ENCODE measurements around the gene NUP93.
"Not testable (repeated sequence)": the region's sequence is repeated elsewhere in the genome, so short reads cannot be mapped to it uniquely, and the experiment has no call there.

NUP93 gene

DNA sequence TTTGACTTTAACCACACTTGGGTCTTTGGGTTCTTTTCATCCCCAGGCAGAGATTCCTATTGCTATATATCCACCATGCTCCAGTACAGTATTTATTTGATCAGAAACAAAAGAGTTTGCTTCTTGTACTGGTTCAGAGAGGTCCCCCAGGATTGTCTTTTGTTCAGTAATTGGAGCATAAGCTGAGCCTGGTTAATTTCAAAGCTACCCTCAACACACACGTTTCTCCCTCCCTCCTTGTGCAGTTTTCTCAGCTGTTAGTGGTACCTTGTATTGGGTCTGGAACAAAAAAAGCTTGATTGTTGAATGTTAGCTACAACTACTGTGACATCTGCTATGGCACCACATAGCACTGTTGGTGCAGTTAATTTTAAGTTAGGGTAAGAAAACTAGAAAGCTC, 50.0 kb downstream of the NUP93 start:
- DNase-seq (ENCODE audit: low read depth): no peak

- DNase-seq (ENCODE audit: low read depth): no peak
Observed at GRCh38 chr16:56780646-56781045, 50.7 kb downstream of the NUP93 start.

- no peak for DNase-seq (ENCODE audit: low read depth)
Observed at GRCh38 chr16:56781528-56781961, 51.6 kb downstream of the NUP93 start.

DNA sequence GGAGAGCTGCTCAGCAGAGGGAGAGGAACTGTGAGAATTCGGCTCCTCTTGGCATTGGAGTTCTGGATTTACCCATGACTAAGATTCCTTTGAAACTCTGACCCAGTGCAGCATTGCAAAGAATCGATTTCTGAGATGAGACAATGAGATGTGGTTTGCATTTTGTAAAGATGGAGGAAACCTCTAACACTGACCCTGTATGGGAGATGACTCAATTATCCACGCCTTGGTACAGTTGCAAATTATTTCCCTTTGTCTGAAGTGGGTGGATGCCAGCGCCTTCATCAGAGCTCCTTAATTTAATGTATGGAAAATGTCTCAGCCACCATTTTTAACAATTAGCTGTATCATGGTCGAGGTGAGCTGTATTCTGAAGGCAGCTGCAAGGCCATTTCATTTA, 53.4 kb downstream of the NUP93 start:
- no peak for DNase-seq (ENCODE audit: low read depth)

DNA sequence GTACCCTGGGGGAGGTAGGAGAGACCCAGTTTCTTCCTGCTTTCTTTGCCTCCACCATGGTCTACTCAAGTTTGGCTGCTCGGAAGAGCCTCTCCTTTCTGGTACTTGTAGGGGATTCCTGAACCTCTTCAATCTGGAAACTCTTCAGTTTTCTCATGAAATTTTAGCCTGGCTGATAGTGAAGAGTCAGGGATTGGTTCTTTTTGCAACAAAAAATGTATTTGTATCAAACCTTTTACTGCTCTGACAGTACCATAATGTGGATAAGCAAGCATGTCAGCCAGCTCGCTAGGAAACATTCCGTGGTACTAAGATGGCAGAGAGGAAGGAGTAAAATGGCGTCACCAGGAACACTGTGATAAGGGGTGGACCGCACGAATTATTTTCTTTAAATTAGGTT, 55.4 kb downstream of the NUP93 start:
- DNase-seq (ENCODE audit: low read depth): no peak

GRCh38 chr16:56787167-56787566, 57.2 kb downstream of the NUP93 start:
- DNase-seq (ENCODE audit: low read depth): no peak

DNA sequence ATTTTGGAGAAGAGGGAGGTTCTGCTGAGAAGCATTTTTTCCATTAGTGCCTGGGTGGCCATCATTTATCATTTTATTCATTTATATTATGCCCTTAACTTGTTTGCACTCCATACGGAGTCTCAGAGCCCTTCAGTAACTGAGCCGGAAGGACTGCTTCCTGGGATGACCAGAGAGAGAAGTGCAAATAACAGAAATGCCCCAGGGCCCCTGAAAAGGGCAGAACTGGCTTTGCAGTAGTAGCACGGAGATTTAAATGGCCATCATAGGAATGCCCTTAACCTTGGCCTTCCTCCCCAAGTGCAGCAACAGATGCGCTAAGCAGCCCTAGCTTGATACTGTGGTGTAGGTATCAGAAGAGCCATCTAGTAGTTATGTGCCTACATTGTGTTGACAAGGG, 58.5 kb downstream of the NUP93 start:
- no peak for DNase-seq (ENCODE audit: low read depth)

DNA sequence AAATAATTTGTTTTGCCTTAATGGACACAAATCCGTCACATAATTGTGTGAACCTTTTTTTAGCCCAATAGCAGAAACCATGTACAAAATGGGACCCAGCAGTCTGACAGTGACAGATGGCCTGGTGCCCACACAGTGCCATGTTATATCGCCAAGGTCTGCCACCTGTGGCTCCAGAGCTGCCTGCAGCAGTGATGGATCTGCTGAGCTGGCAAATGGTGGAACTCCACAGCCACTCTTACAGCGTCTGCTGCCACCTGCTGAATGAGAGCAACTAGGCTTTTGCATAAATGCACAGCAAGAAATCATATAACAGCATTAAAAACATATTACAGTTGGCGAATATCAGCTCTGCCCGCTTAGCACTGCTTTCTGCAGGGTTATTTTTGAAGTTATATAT, 59.4 kb downstream of the NUP93 start:
- no peak for DNase-seq (ENCODE audit: low read depth)

DNA sequence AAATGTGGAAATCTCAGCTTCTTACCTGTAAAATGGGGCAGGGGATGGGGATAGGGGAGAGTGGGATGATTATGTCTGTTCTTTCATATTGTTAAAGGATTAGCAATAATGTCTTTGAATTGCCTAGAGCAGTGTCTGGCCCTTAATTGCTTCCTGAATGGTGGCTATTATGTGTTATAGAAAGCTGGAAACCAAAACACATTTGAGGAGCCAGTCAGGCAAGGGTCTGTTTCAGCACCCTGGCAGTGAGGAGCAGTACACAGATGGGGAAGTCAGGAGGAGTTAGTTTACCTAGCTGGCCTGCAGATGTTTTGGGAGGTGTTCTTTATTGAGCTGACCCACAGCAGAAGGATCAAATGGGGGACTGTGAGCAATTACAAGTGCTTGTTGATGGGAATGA, 63.0 kb downstream of the NUP93 start:
- no peak for DNase-seq (ENCODE audit: low read depth)

DNA sequence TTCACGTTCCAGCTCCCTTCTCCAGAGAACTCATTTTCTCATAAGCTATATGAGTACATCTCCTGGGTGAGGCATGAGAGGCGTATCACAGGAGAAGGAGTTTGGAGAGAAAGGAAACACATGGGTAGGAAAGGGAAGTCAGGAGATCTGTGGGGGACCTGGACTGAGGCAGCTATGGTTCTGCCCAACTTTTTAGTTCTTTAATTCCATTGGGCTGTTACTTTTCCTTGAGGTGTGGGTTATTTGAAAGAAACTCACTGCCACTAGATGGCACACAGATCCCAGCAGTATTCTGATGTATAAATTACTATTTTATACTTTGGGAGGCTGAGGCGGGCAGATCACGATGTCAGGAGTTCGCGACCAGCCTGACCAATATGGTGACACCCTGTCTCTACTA, 63.6 kb downstream of the NUP93 start:
- no peak for DNase-seq (ENCODE audit: low read depth)

DNA sequence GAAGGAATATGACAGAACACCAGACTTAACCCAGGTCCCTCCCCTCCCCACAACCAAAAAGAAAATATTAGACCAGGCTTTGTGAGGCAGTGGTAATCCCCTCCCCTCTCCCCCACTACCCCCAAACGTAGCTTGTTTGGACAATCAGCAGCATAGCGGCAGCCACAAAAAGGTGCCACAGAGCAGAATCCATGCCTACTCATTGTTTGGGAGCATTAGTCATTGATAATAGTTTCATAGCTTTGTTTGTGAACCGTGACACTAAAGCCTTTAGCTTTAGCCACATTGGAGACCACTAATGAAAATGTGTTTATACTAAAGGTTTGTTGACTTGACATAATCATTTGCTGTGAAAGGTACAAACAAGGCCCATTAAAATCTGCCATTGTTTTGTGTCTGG, 65.1 kb downstream of the NUP93 start:
- no peak for DNase-seq (ENCODE audit: low read depth)

GRCh38 chr16:56797038-56797437, 67.1 kb downstream of the NUP93 start:
- DNase-seq (ENCODE audit: low read depth): not testable (repeated sequence)

DNA sequence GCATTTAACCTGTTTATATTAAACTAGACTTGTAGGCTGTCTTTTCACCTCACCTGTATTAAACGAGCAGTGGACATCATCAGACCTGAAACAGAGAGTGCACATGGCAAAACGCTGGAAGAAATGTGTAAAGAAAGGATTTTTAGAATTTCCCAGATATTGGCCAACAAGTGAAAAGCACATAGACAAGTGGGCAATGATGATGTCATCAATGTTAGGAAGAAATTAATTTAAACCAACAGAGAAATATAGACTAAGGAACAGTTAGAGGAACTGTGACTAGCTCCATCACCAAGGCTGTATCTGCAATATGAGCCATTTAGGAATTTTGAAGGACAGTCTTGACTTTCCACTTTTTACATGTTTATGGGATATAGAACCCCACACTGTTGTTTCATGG, 67.9 kb downstream of the NUP93 start:
- DNase-seq (ENCODE audit: low read depth): no peak

DNA sequence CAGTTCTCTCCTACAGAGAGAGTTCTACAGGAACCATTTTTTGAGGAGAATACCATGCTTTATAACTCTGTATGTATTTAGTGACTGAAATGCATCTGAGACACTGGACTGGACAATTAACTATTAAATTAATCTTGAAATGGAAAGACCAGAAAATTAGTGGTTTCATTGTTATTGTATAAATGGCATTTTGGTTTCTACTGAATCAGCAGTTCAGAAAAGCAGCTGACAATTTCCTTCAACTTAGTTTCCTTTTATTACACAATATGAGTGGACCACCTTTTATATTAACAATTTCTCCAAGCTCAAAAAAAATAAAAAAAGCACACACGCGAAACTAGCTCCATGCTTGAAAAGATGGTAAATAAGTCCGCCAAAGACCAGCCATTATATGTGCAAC, 69.0 kb downstream of the NUP93 start:
- DNase-seq (ENCODE audit: low read depth): no peak

DNA sequence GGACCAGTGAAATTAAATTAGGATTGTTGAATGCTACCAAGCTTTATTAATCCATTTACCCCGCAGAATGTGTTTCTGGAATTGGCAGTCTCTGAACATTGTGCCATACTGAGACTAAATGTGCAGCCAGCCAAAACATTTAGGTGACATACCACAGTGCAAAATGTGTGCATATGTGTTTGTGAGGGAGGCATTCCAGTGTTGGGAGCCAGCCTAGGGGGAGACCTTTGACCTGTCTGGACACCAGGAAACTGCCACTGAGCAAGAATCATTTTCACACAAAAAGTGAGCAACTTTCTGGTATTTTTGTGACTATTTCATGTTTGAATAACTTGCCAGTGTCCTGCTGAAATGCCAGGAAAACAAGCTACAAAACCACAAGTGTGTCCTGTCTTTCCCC, 70.4 kb downstream of the NUP93 start:
- DNase-seq (ENCODE audit: low read depth): no peak

DNA sequence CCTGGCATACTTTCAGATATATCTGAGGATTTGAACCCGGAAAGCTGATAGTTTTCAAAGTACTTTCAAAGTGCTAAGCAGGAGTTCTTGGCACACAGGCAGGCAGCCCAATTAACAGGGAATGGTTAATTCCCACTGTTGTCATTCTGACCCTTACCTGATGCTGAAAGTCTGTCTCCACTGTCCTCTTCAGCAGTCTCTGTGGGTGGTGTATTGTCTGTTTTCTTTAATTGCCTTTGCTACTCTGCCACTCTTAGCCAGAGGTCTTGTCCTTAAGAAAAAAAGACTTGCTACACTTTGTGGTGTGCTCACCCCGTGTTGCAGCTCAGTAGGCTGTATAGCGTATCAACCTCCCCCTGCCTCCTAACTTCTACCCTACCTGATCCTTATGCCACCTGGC, 71.8 kb downstream of the NUP93 start:
- no peak for DNase-seq (ENCODE audit: low read depth)

- DNase-seq (ENCODE audit: low read depth): no peak
Observed at GRCh38 chr16:56807011-56807675, 77.2 kb downstream of the NUP93 start.

DNA sequence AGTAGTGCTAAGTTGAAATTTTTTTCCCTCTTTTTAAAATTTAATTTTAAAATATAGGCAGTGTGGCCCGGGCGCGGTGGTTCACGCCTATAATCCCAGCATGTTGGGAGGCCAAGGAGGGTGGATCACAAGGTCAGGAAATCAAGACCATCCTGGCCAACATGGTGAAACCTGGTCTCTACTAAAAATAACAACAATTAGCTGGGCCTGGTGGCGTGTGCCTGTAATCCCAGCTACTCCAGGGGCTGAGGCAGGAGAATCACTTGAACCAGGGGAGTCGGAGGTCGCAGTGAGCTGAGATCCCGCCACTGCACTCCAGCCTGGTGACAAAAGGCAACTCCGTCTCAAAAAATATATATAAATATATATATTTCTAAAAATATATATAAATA, 77.7 kb downstream of the NUP93 start:
- DNase-seq (ENCODE audit: low read depth): not testable (repeated sequence)

GRCh38 chr16:56810954-56811353, 81.0 kb downstream of the NUP93 start:
- no peak for DNase-seq (ENCODE audit: low read depth)

DNA sequence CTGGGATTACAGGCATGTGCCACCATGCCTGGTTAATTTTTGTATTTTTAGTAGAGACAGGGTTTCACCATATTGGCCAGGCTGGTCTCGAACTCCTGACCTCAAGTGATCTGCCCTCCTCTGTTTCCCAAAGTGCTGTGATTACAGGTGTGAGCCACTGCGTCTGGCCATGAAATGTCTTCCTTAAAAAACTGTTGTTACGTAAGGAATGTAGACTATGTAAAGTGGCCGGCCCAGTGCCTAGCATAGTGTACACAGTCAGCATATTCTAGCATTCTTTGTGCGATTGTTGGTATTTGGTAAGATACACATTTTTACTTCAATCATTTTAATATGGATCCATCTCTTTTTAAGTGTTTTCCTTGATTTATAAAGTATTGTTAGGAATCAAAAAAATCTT, 81.7 kb downstream of the NUP93 start:
- DNase-seq (ENCODE audit: low read depth): not testable (repeated sequence)

DNA sequence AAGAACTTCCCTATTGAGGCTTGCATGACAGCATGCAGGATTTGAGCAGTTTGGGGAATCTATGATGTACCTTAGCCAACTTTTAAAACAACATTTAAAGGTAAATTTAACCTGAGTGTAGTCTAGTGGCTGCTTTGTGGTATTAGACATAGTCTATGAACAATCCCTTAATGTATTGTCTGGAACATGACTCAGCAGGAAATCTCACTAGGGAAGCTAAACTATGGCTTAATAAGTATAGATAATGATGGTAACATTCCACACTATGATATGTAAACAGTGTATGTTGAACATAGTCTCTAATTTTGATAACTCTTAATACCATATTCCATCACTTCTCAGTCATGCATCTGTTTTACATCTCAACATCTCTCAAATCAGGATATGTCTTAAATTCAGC, 83.0 kb downstream of the NUP93 start:
- DNase-seq (ENCODE audit: low read depth): no peak

DNA sequence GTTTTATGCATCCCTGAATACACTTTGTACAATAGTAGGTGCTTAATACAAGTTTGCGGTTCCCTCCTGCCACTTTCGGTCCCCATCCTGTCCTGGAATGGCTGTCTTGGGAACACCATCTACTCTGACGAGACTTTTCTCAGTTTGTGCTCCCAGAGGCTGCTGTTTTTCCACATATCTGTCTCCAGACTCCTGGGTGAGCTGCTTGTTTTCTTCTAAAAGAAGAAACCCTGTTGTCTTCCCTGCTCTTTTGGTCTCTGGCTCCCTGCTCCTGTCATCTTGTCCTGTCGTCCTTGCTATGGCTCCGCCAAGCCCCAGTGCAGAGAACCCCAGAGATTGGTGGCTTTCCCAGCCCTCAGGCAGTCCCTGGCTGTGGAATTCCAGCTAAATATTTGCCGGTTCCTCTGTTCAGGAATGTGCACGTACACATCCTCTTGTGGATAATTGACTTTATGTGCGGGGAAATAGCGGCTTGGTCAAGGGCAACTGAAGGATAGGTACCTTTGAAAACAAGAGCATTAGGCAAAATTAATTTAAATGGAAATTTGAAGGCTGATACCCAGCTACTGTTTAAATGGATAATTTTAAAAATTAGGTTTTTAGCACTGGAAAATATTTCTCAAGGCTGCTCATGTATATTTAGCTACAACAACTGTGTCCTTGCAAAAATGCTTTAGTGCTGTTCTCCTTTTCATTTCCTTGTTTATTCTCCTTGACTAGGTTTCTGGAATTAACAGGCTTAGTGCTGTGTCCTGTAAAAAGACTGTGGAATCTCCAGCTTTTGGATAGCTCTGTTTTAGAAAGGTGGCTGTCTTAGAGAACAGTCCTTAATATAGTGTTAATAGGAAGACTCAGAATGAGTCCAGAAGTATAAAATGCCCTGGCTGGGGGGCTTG, 84.9 kb downstream of the NUP93 start:
- no peak for DNase-seq (ENCODE audit: low read depth)

DNA sequence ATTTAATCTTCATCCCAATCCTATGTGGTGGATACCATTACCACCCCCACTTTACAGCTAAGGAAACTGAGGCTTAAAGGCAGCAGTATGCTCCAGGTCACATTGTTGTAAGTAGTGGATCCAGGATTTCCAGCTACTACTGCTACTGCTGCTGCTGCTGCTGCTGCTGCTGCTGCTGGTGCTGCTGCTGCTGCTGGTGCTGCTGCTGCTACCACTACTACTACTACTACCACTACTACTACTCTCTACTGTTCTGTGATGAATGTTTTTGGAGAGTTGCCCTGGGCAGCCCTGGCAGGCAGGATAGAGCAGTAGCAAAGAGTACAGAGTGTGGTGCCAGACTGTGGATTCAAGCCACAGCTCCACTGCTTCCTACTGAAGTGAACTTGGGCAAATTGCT, 85.8 kb downstream of the NUP93 start:
- no peak for DNase-seq (ENCODE audit: low read depth)

- DNase-seq (ENCODE audit: low read depth): no peak
Observed at GRCh38 chr16:56817056-56817455, 87.1 kb downstream of the NUP93 start.

Data from activated T-helper 9 cell treated with anti-CD3 and anti-CD28 coated beads, Interleukin-2, amount 50 U/mL, for 16 hours (primary cell).